SK-N-MC (cell line): Measurements from ENCODE around the gene PHACTR2.

Source experiments
- DNase-seq: peaks from one replicate; pipeline ENCODE4 v3.0.0-alpha.2; 2011; ENCODE audit warnings: low read depth, low spot score
- H3K27ac ChIP-seq: fragments of 200-600 bp; sonication (generic); 2 replicates; pipeline ENCODE4 v1.5.1; 2016; ENCODE audit warnings: mixed run types
- H3K36me3 ChIP-seq: fragments of 200-600 bp; sonication (generic); 2 replicates; pipeline ENCODE4 v1.6.1; 2017; ENCODE audit warnings: antibody characterized with exemption, low read length, mixed read lengths; ENCODE audit not compliant: insufficient read depth
- H3K4me3 ChIP-seq: fragments of 200-600 bp; sonication (generic); 2 replicates; pipeline ENCODE4 v1.5.1; 2016
- H3K9ac ChIP-seq: fragments of 200-600 bp; sonication (generic); 2 replicates; pipeline ENCODE4 v1.8.0; 2017; ENCODE audit warnings: mixed run types, mixed read lengths; ENCODE audit not compliant: insufficient read length
- H3K9me3 ChIP-seq: fragments of 200-600 bp; sonication (generic); 2 replicates; pipeline ENCODE4 v1.6.1; 2017; ENCODE audit warnings: low read depth, mild to moderate bottlenecking, antibody characterized with exemption, low read length, moderate library complexity, mixed read lengths
- EZH2 ChIP-seq: fragments of 200-600 bp; sonication (generic); IDR thresholded peaks from one replicate; pipeline ENCODE4 v1.6.1; 2017; ENCODE audit warnings: antibody characterized with exemption
- FOXP2 ChIP-seq: optimal IDR thresholded peaks from 2 replicates; pipeline ENCODE3; 2011; ENCODE audit warnings: mild to moderate bottlenecking, moderate library complexity; ENCODE audit not compliant: insufficient read depth; ENCODE audit errors: extremely low read length, control extremely low read depth
- POLR2AphosphoS5 ChIP-seq: IDR thresholded peaks from 2 replicates; pipeline ENCODE4 v1.6.1; 2012; ENCODE audit warnings: mild to moderate bottlenecking, low read depth, low read length, borderline replicate concordance

Gene PHACTR2

DNA sequence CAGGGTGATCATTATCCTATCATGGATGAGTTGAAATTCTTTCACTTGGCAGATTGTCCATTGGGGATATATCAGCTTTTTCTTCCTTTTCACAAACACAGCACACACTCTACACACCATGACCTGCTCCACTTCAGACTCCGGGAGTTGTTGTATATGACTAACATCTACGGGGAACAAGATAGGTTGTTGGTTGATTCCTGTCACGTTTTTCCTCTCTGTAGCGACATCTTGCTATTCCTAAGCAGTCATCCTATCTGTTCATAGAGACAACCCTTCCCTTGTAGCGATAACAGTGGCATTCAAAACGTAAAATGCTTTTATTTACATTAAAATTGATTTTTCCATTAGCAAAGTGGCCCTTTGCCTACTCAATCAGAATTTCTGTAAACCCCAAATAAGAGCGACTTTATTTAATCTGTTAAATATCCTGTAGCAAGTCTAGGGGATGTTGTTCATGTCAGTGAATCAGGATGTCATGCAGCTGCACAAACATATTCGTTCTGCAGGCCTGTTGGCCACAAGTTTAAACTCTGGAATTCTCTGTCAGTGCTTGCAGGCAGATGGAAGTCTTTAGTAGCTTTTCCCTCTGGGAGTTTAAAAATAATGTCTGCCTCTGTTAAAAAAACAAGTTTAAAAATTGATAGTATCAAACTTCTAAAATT, 23.1 kb downstream of the PHACTR2 start:
- Histone ChIP-seq H3K9me3 (no peaks in the 10 kb centered on the region), H3K36me3 (no peaks in the 10 kb centered on the region)

DNA sequence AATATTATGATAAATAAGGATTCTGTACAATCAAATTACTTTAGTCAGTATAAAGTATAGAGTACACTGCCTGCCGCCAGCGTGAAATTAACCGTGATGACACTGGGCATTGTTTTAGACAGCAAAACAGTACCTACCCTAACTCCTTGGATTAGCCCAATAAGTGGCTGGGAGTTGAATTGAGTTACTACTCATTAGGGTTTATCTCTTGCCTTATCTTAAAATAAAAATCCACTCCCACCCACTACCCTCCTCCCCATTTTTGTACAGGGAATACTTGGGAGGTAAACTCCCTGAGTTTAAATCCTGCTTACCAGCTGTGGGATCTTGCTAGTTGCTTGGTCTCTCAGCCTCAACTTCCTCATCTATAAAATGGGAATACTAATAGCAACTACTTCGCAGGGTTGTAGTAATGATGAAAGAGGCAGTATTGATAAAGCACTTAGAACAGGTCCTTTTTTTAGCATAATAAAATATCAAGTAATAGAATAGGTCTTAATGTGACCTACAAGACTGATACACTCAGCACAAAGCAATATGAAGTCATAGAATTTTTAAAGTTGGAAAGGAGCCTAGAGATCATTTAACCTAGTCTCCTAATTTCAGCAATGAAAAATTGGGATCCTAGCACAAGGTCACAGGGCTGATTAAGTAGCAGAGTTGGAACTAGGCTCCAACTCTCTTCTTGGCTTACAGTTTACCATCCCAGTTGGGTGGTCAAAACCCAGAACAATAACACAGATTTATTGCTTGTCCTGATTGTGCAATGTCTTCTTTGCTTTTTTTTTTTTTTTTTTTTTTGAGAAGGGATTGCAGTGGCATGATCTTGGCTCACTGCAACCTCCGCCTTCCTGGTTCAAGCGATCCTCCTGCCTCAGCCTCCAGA, 23.8 kb downstream of the PHACTR2 start:
- H3K4me3 ChIP-seq, result no peak overlapping the region
- H3K9me3 ChIP-seq, result no peaks in the 10 kb centered on the region
- TF ChIP-seq EZH2, result no peak
- TF ChIP-seq FOXP2, result no peak
- TF ChIP-seq POLR2AphosphoS5, result no peak
- H3K9ac ChIP-seq, result no peak overlapping the region
- no peak overlapping the region for H3K27ac ChIP-seq
- DNase-seq, result no peak
- H3K36me3 ChIP-seq, result no peaks in the 10 kb centered on the region

More for the DNA sequence above, 23.1 kb downstream of the PHACTR2 start:
- Histone ChIP-seq H3K4me3 (no peak overlapping the region), H3K27ac (no peak overlapping the region), H3K9ac (no peak overlapping the region)
- TF ChIP-seq FOXP2 (no peak), EZH2 (no peak), POLR2AphosphoS5 (no peak)
- DNase-seq, result no peak

DNA sequence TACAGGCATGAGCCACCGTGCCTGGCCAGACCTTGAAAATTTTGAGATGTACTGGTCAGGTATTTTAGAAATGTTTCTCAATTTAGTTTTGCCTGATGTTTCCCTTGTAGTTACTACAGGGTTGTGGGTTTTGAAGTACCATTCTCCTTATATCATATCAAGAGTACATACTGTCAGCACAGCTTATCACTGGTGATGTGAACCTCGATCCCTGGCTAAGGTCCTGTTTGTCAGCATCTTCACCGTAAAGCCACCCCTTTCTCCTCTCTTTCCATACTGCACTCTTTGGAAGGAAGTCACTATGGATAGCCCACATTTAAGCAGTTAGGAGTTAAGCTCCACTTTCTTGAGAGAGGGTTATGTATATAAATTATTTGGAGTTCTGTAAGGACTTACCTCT, 27.8 kb downstream of the PHACTR2 start:
- TF ChIP-seq FOXP2 (no peak), POLR2AphosphoS5 (no peak), EZH2 (no peak)
- Histone ChIP-seq H3K4me3 (no peak overlapping the region), H3K27ac (no peak overlapping the region), H3K9ac (no peak overlapping the region), H3K36me3 (no peaks in the 10 kb centered on the region), H3K9me3 (no peaks in the 10 kb centered on the region)
- no peak for DNase-seq

DNA sequence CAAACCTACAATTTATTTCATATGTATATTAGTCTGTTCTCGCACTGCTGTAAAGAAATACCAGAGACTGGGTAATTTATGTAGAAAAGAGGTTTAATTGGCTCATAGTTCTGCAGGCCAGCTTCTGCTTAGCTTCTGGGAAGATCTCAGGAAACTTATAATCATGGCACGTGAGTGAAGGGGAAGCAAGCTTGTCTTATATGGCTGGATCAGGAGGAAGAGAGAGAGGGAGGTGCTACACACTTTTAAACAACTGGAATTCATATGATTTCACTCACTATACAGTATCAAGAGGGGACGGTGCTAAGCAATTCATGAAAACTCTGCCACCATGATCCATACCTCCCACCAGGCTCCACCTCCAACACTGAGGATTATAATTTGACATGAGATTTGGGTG, 29.9 kb downstream of the PHACTR2 start:
- H3K4me3 ChIP-seq, result no peak overlapping the region
- no peaks in the 10 kb centered on the region for H3K9me3 ChIP-seq
- TF ChIP-seq EZH2, result no peak
- TF ChIP-seq FOXP2, result no peak
- TF ChIP-seq POLR2AphosphoS5, result no peak
- DNase-seq, result no peak
- H3K27ac ChIP-seq, result no peak overlapping the region
- H3K9ac ChIP-seq, result no peak overlapping the region
- H3K36me3 ChIP-seq, result no peaks in the 10 kb centered on the region

DNA sequence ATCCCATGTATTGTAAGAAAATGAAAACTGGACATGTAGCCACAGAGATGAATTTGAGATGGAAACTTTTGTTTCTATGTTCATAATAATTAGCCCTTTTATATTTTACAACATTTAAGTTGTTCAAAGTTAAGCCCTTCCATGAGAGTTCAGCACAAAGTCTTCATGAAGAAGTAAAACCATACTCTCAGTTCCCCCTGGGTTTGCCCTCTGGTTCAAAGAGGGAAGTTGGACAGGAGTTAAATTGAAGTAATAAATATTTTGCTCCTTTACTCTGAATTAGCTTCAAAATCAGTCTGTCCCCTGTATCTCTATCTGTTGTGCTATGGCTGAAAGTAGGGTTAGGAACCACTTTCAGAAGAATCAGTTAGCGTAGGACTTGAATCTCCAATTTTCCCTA, 31.1 kb downstream of the PHACTR2 start:
- no peak overlapping the region for H3K27ac ChIP-seq
- TF ChIP-seq EZH2 (no peak), FOXP2 (no peak), POLR2AphosphoS5 (no peak)
- no peak for DNase-seq

DNA sequence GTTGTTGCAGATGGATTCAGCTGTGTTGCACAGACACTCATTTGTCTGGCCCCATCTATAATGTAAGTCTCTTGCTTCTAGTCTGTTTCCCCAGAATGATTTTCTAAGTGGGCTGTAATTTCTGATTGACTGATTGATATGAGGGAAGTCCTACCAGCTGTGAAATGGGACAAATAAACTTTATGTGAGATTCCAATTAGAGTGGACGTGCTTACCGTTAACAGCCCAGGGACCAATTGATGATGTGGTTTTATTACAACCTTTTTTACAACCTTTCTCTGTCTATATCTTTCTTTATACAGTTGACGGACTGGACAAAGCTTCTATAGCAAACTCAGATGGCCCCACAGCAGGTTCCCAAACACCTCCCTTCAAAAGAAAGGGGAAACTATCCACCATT, 33.9 kb downstream of the PHACTR2 start:
- no peaks in the 10 kb centered on the region for H3K9me3 ChIP-seq
- DNase-seq, result no peak
- no peak overlapping the region for H3K4me3 ChIP-seq
- H3K27ac ChIP-seq, result no peak overlapping the region
- H3K36me3 ChIP-seq, result no peaks in the 10 kb centered on the region
- TF ChIP-seq FOXP2 (no peak), EZH2 (no peak), POLR2AphosphoS5 (no peak)
- H3K9ac ChIP-seq, result no peak overlapping the region

More for the DNA sequence above, 31.1 kb downstream of the PHACTR2 start:
- Histone ChIP-seq H3K9ac (no peak overlapping the region), H3K36me3 (no peaks in the 10 kb centered on the region), H3K4me3 (no peak overlapping the region), H3K9me3 (no peaks in the 10 kb centered on the region)

DNA sequence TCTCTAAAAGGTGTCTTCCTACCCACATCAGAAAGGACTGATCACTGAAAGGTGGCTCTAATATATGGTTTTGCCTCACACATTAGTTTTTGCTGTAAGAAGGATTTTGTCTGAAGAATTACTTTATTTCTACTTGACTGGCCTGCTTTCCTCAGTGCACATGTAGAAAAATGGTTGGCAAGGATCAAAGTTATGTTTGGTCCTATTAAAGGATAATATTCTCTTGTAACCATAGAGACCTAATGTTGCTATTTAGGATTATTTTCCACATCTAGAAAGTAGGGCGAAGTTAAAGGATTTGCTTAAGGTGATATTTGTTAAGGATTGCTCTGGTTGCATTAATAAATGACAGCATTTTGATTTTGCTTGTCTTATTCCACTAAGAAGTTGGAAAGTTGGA, 40.7 kb downstream of the PHACTR2 start:
- H3K9ac ChIP-seq, result no peak overlapping the region
- TF ChIP-seq POLR2AphosphoS5 (no peak), EZH2 (no peak), FOXP2 (no peak)
- DNase-seq, result no peak
- no peak overlapping the region for H3K27ac ChIP-seq
- no peaks in the 10 kb centered on the region for H3K36me3 ChIP-seq
- H3K9me3 ChIP-seq, result no peaks in the 10 kb centered on the region
- no peak overlapping the region for H3K4me3 ChIP-seq

DNA sequence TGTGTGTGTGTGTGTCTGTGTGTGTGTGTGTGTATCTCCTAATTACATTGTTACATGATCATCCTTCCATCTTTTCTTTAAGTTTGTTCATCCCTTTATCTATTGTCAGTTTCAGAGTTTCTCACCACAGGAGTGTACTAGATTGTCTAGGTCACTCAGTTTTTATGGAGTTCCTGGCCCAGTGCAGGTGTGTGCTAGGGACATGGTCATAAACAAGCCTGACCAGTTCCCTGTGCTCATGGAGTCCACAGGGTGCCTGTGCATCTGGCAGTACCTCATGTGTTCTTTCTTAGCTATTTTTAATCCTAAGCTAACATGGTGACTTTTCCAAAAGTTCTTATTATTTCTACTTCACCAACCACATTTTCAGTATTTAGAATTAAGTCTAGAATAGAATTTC, 43.9 kb downstream of the PHACTR2 start:
- Histone ChIP-seq H3K27ac (no peak overlapping the region), H3K4me3 (no peak overlapping the region), H3K9ac (no peak overlapping the region), H3K9me3 (no peaks in the 10 kb centered on the region), H3K36me3 (no peaks in the 10 kb centered on the region)
- TF ChIP-seq FOXP2, result no peak
- TF ChIP-seq EZH2, result no peak
- no peak for TF ChIP-seq POLR2AphosphoS5
- DNase-seq, result no peak

DNA sequence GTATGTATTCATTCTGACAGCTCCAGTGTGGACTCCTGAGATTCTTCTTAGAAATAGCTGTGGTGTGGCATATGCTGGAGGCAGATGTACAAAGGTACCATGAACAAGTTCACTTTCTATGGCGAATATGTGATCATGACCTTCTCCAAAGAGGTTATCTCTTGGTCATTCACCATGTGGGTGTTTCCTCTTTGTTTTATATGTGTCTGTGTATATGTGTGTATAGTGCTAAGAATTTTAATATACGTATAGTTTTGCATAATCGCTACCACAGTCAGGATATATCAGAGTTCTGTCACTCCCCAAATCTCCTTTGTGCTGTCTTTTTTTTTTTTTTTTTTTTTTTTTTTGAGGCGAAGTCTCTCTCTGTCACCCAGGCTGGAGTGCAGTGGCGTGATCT, 47.1 kb downstream of the PHACTR2 start:
- Histone ChIP-seq H3K36me3 (no peaks in the 10 kb centered on the region), H3K4me3 (no peak overlapping the region), H3K27ac (no peak overlapping the region), H3K9me3 (no peaks in the 10 kb centered on the region), H3K9ac (no peak overlapping the region)
- DNase-seq, result no peak
- no peak for TF ChIP-seq EZH2
- no peak for TF ChIP-seq POLR2AphosphoS5
- TF ChIP-seq FOXP2, result no peak
